H1 (cell line): ENCODE measurements around the gene DUOXA2. TPM values are rescaled to one million over a fixed set of nuclear protein-coding genes. Genes with fewer than 3 reads are reported as not detected.

Experiments used
- CTCF ChIA-PET: fragments of 300-600 bp; sonication (Branson Sonifier 250); formaldehyde crosslinking; loops from one replicate; lab custom pipeline; 2021; ENCODE audit not compliant: partially characterized antibody; lab: Charles Lee
- POLR2A ChIA-PET: fragments of 300-600 bp; sonication (Branson Sonifier 250); formaldehyde crosslinking; loops from one replicate; lab custom pipeline; 2021; ENCODE audit warnings: inconsistent platforms; ENCODE audit not compliant: partially characterized antibody; lab: Charles Lee
- DNase-seq, 2 experiments: peaks; one replicate each; pipeline versions ENCODE4 v3.0.0 to v3.0.0-alpha.2; 2010 to 2022; ENCODE audit warnings: low spot score in 2 of 2, low read depth in 1 of 2, mixed read lengths in 1 of 2
- FAIRE-seq: peaks from 2 replicates; lab custom pipeline; 2011; peaks lifted over from hg19 to GRCh38; lab: Jason Lieb, UNC
- H2AFZ ChIP-seq: 2 replicates; pipeline ENCODE4 v1.8.1; 2012; ENCODE audit warnings: low read length, inconsistent platforms
- H2AK5ac ChIP-seq: 2 replicates; pipeline ENCODE4 v1.6.1; 2013; ENCODE audit warnings: low read depth, low read length
- H2BK120ac ChIP-seq: replicated peaks from 2 replicates; pipeline ENCODE3; 2013; ENCODE audit warnings: low read depth, low read length, inconsistent platforms
- H2BK12ac ChIP-seq: 2 replicates; pipeline ENCODE4 v1.6.1; 2013; ENCODE audit warnings: low read depth, low read length
- H2BK15ac ChIP-seq: 2 replicates; pipeline ENCODE4 v1.6.1; 2013; ENCODE audit warnings: low read length
- H2BK20ac ChIP-seq: 2 replicates; pipeline ENCODE4 v1.6.1; 2013; ENCODE audit warnings: low read length
- H2BK5ac ChIP-seq: 2 replicates; pipeline ENCODE4 v1.6.1; 2013; ENCODE audit warnings: low read depth, low read length
- H3K14ac ChIP-seq: 2 replicates; pipeline ENCODE4 v1.6.1; 2013; ENCODE audit warnings: inconsistent platforms; ENCODE audit not compliant: insufficient read length
- H3K18ac ChIP-seq: 2 replicates; pipeline ENCODE4 v1.6.1; 2013; ENCODE audit warnings: low read length; ENCODE audit errors: extremely low read depth
- H3K23ac ChIP-seq: 2 replicates; pipeline ENCODE4 v1.6.1; 2013; ENCODE audit warnings: inconsistent platforms; ENCODE audit not compliant: insufficient read length
- H3K23me2 ChIP-seq: 2 replicates; pipeline ENCODE4 v1.6.1; 2013; ENCODE audit warnings: low read depth, low read length
- H3K27ac ChIP-seq: 2 replicates; pipeline ENCODE4 v1.6.1; 2011; ENCODE audit warnings: low read depth, low read length, inconsistent platforms
- H3K27me3 ChIP-seq, 4 experiments: replicated peaks in 1 of 4; 1 replicate in 1 of 4; 2 replicates in 3 of 4; pipeline versions ENCODE4 v1.6.1 to v1.8.1; 2011 to 2013; ENCODE audit warnings: low read length in 3 of 4, mild to moderate bottlenecking in 3 of 4, inconsistent platforms in 2 of 4, mixed read lengths in 2 of 4, moderate library complexity in 1 of 4; ENCODE audit not compliant: control insufficient read depth in 3 of 4, insufficient read depth in 3 of 4; ENCODE audit errors: extremely low read depth in 1 of 4
- H3K36me3 ChIP-seq, 4 experiments: 2 replicates each; pipeline versions ENCODE4 v1.6.1 to v1.8.1; 2011 to 2013; ENCODE audit warnings: mild to moderate bottlenecking in 4 of 4, low read length in 3 of 4, moderate library complexity in 2 of 4, control low read depth in 1 of 4, inconsistent platforms in 1 of 4; ENCODE audit not compliant: insufficient read depth in 4 of 4, control insufficient read depth in 2 of 4
- H3K4ac ChIP-seq: replicated peaks from 2 replicates; pipeline ENCODE3; 2013; ENCODE audit warnings: low read length, low read depth, mixed read lengths, inconsistent platforms; ENCODE audit not compliant: insufficient read length
- H3K4me1 ChIP-seq, 4 experiments: replicated peaks in 1 of 4; 1 replicate in 1 of 4; 2 replicates in 3 of 4; pipeline versions ENCODE4 v1.6.1 to v1.8.1; 2011 to 2013; ENCODE audit warnings: low read length in 3 of 4, inconsistent platforms in 2 of 4, mixed read lengths in 1 of 4; ENCODE audit not compliant: insufficient read depth in 4 of 4, control insufficient read depth in 3 of 4
- H3K4me2 ChIP-seq, 2 experiments: 2 replicates each; pipeline versions ENCODE4 v1.6.1 to v1.8.1; 2011 to 2013; ENCODE audit warnings: low read depth in 2 of 2, low read length in 2 of 2, control low read depth in 1 of 2, inconsistent platforms in 1 of 2, mild to moderate bottlenecking in 1 of 2; ENCODE audit not compliant: insufficient read depth in 1 of 2
- H3K4me3 ChIP-seq, 4 experiments: fragments of 200-600, 300-600 bp in 1 of 4; sonication (generic), shearing (Covaris generic), sonication (Bioruptor Twin) in 1 of 4; 2 replicates each; pipeline versions ENCODE4 v1.5.1 to v1.8.1; 2011 to 2016; ENCODE audit warnings: low read length in 4 of 4, low read depth in 3 of 4, control low read depth in 2 of 4, inconsistent platforms in 2 of 4, mild to moderate bottlenecking in 2 of 4, mixed read lengths in 1 of 4, moderate library complexity in 1 of 4; ENCODE audit not compliant: insufficient read depth in 2 of 4; ENCODE audit errors: extremely low read depth in 1 of 4
- H3K56ac ChIP-seq: replicated peaks from 2 replicates; pipeline ENCODE3; 2013; ENCODE audit warnings: low read depth, mild to moderate bottlenecking, mixed read lengths, low read length, inconsistent platforms; ENCODE audit not compliant: insufficient read length
- H3K79me1 ChIP-seq: 2 replicates; pipeline ENCODE4 v1.6.1; 2013; ENCODE audit warnings: low read depth, low read length, control low read depth
- H3K79me2 ChIP-seq, 2 experiments: 2 replicates each; pipeline versions ENCODE4 v1.6.1 to v1.8.1; 2012 to 2013; ENCODE audit warnings: low read length in 2 of 2, mild to moderate bottlenecking in 2 of 2, inconsistent platforms in 1 of 2; ENCODE audit not compliant: insufficient read depth in 2 of 2, control insufficient read depth in 1 of 2
- H3K9ac ChIP-seq, 4 experiments: replicated peaks in 1 of 4; 1 replicate in 1 of 4; 2 replicates in 3 of 4; pipeline versions ENCODE4 v1.6.1 to v1.8.1; 2011 to 2013; ENCODE audit warnings: low read depth in 3 of 4, low read length in 3 of 4, control low read depth in 2 of 4, mild to moderate bottlenecking in 2 of 4, moderate library complexity in 2 of 4, inconsistent platforms in 1 of 4; ENCODE audit errors: extremely low read depth in 1 of 4
- H3K9me3 ChIP-seq, 2 experiments: 2 replicates each; pipeline versions ENCODE4 v1.6.1 to v1.8.1; 2012 to 2013; ENCODE audit warnings: mild to moderate bottlenecking in 2 of 2, moderate library complexity in 2 of 2, control low read depth in 1 of 2, inconsistent platforms in 1 of 2, low read depth in 1 of 2, low read length in 1 of 2, mixed read lengths in 1 of 2; ENCODE audit not compliant: insufficient read depth in 2 of 2
- H4K20me1 ChIP-seq, 2 experiments: replicated peaks in 1 of 2; 2 replicates each; pipeline versions ENCODE3 to v1.8.1; 2011 to 2013; ENCODE audit warnings: inconsistent platforms in 2 of 2, low read length in 2 of 2, mild to moderate bottlenecking in 1 of 2; ENCODE audit not compliant: insufficient read depth in 2 of 2, control insufficient read depth in 1 of 2
- H4K5ac ChIP-seq: 2 replicates; pipeline ENCODE4 v1.6.1; 2013; ENCODE audit warnings: low read length, low read depth, mixed read lengths, inconsistent platforms; ENCODE audit not compliant: insufficient read length
- H4K8ac ChIP-seq: 2 replicates; pipeline ENCODE4 v1.8.0; 2013; ENCODE audit warnings: mild to moderate bottlenecking, moderate library complexity, low read length, inconsistent platforms; ENCODE audit not compliant: insufficient read depth; ENCODE audit errors: extremely low read depth
- H4K91ac ChIP-seq: replicated peaks from 2 replicates; pipeline ENCODE3; 2013; ENCODE audit warnings: low read length, mixed read lengths, inconsistent platforms; ENCODE audit not compliant: insufficient read length
- ASH2L ChIP-seq: fragments of 200-600, 300-600 bp; sonication (generic); IDR thresholded peaks from one replicate; pipeline ENCODE4 v1.7.1; 2017; ENCODE audit warnings: low read length
- BRCA1 ChIP-seq: IDR thresholded peaks from 2 replicates; pipeline ENCODE4 v1.6.1; 2012; ENCODE audit warnings: low read depth, low read length, improper control_type of control experiment
- CHD1 ChIP-seq: IDR thresholded peaks from 2 replicates; pipeline ENCODE4 v1.6.1; 2012; ENCODE audit warnings: low read depth, low read length, improper control_type of control experiment
- POU5F1 ChIP-seq: IDR thresholded peaks from 2 replicates; pipeline ENCODE4 v1.6.1; 2011; ENCODE audit warnings: low read depth, mild to moderate bottlenecking, low read length, moderate library complexity
- SAP30 ChIP-seq: fragments of 300-600 bp; sonication (generic); IDR thresholded peaks from 2 replicates; pipeline ENCODE4 v1.7.1; 2012; ENCODE audit warnings: low read length, moderate library complexity, mild to moderate bottlenecking, inconsistent platforms; ENCODE audit not compliant: insufficient read depth, insufficient replicate concordance
- SIRT6 ChIP-seq: IDR thresholded peaks from one replicate; pipeline ENCODE4 v1.7.1; 2012; ENCODE audit warnings: low read length, inconsistent platforms
- YY1 ChIP-seq: IDR thresholded peaks from 2 replicates; pipeline ENCODE4 v1.6.1; 2011; ENCODE audit warnings: low read depth, mild to moderate bottlenecking, low read length
- polyA plus RNA-seq, 7 experiments: library from polyadenylated mRNA; depleted of rRNA in 3 of 7; stranded (reverse) in 5 of 7; unstranded in 2 of 7; fragments of >200 nt in 5 of 7; fragments of 200-250 nt in 2 of 7; gene quantifications; 1 replicate in 5 of 7; 2 replicates in 1 of 7; 4 replicates in 1 of 7; pipeline versions ENCODE4 v1.2.1 to v1.2.3, GENCODE V29; 2011 to 2013; ENCODE audit warnings: missing spikeins in 2 of 7, mixed read lengths in 2 of 7
- total RNA-seq: library from RNA; stranded (reverse); fragmentation: NEBNext Ultra II Directional; extraction: Animal tissue kit (Norgen Biotek cat#: 25700); gene quantifications from 2 replicates; pipeline ENCODE4 v1.2.1, GENCODE V29; 2021
- TF ChIP-seq, protein P1 (sequence below): IDR thresholded peaks from 2 replicates; pipeline ENCODE4 v1.6.1; 2012; ENCODE audit warnings: low read length, inconsistent platforms

DUOXA2 gene
- total and polyA plus RNA-seq, 2 of the 8 experiments (the other 6 are each of a cell fraction or from before 2014, with no cell fraction given), result 0.05 TPM; not detected in 1

DNA sequence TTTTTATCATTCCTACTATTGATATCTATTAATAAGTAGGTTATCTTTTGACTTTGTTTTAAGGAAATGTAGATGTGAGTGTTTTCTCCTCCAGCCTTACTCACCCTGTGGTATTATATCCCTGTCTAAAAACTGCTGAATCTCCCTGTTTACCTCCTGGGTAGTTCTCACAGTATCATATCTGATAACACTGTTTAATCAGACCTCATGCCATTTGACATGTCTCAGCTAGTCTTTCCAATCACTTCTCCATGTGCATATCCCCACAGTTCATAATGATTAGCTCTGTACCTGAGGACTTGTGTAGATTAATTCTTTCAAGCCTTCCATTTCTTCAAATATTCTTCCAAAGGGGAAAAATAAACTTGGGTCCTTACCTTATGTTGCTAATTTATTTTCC lies 30.9 kb upstream of the DUOXA2 start:
- DNase-seq (no peak), FAIRE-seq (no peak)
- H3K23me2 ChIP-seq, result no peaks in the 10 kb centered on the region
- H2BK5ac ChIP-seq, result no peak overlapping the region
- H3K23ac ChIP-seq, result no peak overlapping the region
- no peak overlapping the region for H2BK120ac ChIP-seq
- H3K4me2 ChIP-seq, result no peak overlapping the region
- POLR2A ChIA-PET, result interaction anchor here (1.0 kb wide), 1 partner anchor 60 kb away, joined by 3 read pairs; the partner anchor contains the start of gene SORD
- no peak overlapping the region for H4K8ac ChIP-seq
- no peak overlapping the region for H3K18ac ChIP-seq
- H3K36me3 ChIP-seq, result no peaks in the 10 kb centered on the region
- H4K91ac ChIP-seq, result no peak overlapping the region
- no peak overlapping the region for H3K4me3 ChIP-seq
- no peaks in the 10 kb centered on the region for H3K79me2 ChIP-seq
- H4K5ac ChIP-seq, result no peak overlapping the region
- no peak overlapping the region for H3K27ac ChIP-seq
- H3K9me3 ChIP-seq, result no peaks in the 10 kb centered on the region
- H3K9ac ChIP-seq, result no peak overlapping the region
- H2BK20ac ChIP-seq, result no peak overlapping the region
- H3K14ac ChIP-seq, result no peak overlapping the region
- H3K79me1 ChIP-seq, result no peaks in the 10 kb centered on the region
- H3K56ac ChIP-seq, result no peak overlapping the region
- no peaks in the 10 kb centered on the region for H3K4me1 ChIP-seq
- H2AFZ ChIP-seq, result no peak overlapping the region
- CTCF ChIA-PET, result interaction anchor here (1.0 to 1.6 kb wide), 3 partner anchors 35 to 47 kb away, joined by 3 to 6 read pairs (median 4); no protein-coding TSS in a partner anchor
- H3K4ac ChIP-seq, result no peak overlapping the region
- no peak overlapping the region for H2BK12ac ChIP-seq
- no peaks in the 10 kb centered on the region for H4K20me1 ChIP-seq
- H2BK15ac ChIP-seq, result no peak overlapping the region
- H3K27me3 ChIP-seq, result no peaks in the 10 kb centered on the region
- no peak overlapping the region for H2AK5ac ChIP-seq
- no peak for TF ChIP-seq POU5F1
- no peak for TF ChIP-seq SIRT6
- no peak for TF ChIP-seq SAP30
- no peak for TF ChIP-seq CHD1
- TF ChIP-seq ASH2L, result no peak
- TF ChIP-seq YY1, result no peak
- TF ChIP-seq, protein P1, sequence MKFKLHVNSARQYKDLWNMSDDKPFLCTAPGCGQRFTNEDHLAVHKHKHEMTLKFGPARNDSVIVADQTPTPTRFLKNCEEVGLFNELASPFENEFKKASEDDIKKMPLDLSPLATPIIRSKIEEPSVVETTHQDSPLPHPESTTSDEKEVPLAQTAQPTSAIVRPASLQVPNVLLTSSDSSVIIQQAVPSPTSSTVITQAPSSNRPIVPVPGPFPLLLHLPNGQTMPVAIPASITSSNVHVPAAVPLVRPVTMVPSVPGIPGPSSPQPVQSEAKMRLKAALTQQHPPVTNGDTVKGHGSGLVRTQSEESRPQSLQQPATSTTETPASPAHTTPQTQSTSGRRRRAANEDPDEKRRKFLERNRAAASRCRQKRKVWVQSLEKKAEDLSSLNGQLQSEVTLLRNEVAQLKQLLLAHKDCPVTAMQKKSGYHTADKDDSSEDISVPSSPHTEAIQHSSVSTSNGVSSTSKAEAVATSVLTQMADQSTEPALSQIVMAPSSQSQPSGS, result no peak
- no peak for TF ChIP-seq BRCA1
